Omental fat pad (tissue), 4 donors: ENCODE results near the gene SEMA5A. TPM values are rescaled to one million over a fixed set of nuclear protein-coding genes. Genes with fewer than 3 reads are reported as not detected.
A peak's percentile ranks its signal among the peaks of the same experiment; 100 is the strongest.

Source experiments
- ATAC-seq: fragments of 150-250 bp; one replicate; pipeline ENCODE4 v1.9.1; 2016; ENCODE audit warnings: mild to moderate bottlenecking, moderate library complexity; ENCODE audit not compliant: low FRiP score
- DNase-seq: peaks from one replicate; pipeline ENCODE4 v3.0.0-alpha.2; 2019; ENCODE audit warnings: low spot score
- total RNA-seq, 4 donors: library from RNA; depleted of rRNA; stranded (reverse); fragments of >200 nt; gene quantifications; one replicate each; pipeline ENCODE4 v1.1.0, GENCODE V29; 2016
- TF ChIP-seq, protein P1 (sequence below), 3 donors: fragments of 450-650 bp; IDR thresholded peaks; one replicate each; pipeline ENCODE4 v1.5.1; 2016 to 2017; ENCODE audit warnings: antibody characterized with exemption in 3 of 3, mild to moderate bottlenecking in 3 of 3, moderate library complexity in 2 of 3

SEMA5A gene
- total RNA-seq, 4 donors from 2014 or later = 6.3 to 60.2 (median 22.1) TPM

DNA sequence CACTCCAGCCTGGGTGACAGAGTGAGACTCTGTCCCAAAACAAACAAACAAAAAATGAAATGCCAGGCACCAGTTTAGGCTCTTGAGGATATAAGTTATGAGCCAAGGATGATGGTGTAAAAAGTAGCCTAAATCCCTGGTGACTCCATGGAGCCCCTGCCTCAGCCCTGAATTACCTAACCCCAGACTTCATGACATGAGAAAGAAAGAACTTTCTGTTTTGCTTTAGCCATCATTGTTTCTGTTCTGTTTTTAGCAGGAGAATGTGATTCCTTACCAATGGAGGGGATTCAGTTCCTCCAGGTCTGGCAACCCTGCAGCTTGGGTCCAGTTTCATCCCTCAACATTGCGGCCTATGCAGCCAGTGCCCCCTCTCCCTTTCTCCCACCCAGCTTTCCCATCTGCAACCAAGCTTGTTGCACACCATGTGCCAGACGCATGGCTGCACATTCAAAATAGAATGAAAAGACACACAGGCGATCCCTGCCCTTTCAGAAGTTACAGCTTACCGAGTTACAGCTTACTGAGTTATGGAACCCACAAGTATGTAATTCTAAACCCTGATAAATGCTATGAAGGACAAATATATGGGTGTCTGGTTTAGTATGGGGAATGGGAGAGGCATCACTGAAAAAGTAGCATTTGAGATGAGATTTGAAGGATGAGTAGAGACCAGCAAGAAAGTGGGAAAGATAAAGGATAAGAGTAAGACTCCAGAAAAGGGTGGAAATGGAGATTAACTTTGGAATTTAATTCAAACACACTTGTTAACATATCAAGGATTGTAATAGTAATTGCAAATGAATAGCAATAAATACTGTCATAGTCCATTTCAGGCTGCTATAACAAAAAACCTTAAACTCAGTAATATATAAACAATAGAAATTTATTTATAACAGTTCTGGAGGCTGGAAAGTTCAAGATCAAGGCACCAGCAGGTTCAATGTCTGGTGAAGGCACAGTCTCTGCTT is 6.0 kb upstream of the SEMA5A start:
- TF ChIP-seq, protein P1, sequence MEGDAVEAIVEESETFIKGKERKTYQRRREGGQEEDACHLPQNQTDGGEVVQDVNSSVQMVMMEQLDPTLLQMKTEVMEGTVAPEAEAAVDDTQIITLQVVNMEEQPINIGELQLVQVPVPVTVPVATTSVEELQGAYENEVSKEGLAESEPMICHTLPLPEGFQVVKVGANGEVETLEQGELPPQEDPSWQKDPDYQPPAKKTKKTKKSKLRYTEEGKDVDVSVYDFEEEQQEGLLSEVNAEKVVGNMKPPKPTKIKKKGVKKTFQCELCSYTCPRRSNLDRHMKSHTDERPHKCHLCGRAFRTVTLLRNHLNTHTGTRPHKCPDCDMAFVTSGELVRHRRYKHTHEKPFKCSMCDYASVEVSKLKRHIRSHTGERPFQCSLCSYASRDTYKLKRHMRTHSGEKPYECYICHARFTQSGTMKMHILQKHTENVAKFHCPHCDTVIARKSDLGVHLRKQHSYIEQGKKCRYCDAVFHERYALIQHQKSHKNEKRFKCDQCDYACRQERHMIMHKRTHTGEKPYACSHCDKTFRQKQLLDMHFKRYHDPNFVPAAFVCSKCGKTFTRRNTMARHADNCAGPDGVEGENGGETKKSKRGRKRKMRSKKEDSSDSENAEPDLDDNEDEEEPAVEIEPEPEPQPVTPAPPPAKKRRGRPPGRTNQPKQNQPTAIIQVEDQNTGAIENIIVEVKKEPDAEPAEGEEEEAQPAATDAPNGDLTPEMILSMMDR (IDR thresholded peaks at IDR 0.05) = no peak
- DNase-seq = no peak
- no peak for ATAC-seq

DNA sequence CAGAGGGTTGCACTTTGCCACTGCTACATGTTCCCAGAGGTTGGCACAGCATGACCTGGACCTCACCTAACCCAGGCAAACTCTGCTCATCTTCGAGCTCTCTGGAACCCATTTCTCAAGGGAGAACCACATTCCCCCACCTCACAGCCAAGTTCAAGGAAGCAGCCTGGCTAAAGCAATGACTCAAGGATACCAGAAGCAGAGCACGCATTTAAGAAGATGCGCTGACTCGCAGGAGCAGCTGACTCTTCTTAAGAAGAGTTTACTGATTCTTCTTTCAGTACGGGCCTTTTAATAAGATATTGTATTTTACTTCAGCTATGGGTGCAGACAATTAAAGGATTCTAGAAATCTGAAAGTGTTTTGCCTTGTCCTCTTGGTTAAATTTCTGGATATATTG is 4.1 kb upstream of the SEMA5A start:
- DNase-seq (no peak), ATAC-seq (no peak)
- TF ChIP-seq, protein P1 (IDR thresholded peaks at IDR 0.05) = no peak

DNA sequence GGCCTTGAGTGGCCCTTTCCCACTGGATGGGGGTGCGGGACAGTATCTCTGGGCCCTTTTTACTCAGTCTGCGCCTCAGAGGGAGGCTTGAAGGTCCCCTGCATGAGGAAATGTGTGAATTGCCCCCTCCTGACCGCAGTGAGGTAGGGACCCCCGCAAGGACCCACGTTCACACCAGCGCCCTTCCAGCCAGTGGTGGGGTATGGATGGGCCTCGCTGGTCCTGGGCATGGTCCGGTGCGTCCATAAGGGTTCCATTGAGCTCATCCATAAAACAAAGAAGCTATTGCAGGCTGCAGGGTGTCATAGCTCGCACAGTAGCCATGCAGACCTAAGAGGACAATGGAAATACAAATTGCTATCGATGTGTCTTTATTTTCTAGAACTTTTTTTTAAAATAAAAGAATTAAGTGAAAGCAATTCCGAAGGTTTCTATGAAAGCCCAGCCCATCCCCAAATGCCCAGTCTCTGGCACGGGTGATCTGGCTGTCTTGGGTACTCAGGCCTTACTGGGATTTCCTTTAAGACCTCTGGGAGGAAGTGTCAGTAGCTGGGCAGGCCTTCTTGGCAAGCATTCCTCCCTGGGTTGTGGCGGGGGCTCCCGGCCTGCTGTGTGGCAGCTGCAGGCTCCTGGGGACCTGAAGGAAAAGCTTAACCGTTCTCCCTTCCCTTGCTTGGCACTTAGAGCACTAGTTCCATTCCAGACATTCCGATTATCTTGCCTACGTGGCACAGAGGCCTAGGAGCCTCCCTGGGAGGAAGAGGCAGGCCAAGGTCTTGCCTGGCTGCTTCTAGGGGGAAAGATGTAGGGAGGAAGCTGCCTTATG is 1.5 kb upstream of the SEMA5A start:
- TF ChIP-seq, protein P1 (IDR thresholded peaks at IDR 0.05) = no peak
- DNase-seq (no peak), ATAC-seq (no peak)

DNA sequence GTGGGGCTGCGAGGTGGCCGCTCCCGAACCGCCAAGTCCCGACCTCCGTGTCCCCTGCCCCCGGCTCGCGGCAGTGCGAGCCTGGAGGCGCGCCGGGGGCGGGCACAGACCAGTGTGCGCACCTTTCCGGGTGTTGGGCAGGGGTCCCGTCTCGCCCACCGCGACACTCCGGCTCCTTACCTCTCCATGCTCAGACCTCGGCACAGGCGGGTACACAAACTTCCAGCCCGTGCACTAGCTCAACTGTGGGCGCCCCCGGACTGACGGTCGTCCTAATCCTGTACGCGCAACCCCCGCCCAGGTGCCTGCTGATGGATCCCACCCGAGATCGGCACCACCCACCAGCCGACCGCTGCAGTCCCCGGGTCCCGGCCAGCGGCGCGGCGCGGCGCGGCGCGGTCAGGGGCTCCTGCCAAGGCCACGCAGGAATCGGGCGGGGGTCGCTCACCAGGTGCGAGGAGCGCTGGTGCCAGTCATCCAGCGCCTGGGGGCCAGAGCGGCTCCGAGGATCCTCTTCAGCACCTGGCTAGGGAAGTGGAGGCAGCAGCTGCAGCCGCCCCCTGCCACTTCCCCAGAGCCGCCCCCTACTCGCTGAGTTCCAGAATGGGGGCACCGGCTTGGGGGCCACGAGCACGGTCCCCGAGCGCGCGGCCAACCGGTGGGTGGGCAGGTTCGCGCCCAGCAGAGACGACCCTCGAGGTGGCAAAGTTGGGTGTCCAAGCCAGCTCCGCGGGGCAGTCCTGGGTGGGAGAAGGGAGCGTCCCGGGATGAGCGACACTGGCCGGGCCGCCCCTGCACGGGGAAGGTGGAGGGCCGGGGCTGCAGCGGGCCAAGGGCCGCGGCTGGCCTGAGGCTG is 511 bp downstream of the SEMA5A start:
- TF ChIP-seq, protein P1 (IDR thresholded peaks at IDR 0.05) = no peak
- ATAC-seq (peak; percentile 3), DNase-seq (no peak)

DNA sequence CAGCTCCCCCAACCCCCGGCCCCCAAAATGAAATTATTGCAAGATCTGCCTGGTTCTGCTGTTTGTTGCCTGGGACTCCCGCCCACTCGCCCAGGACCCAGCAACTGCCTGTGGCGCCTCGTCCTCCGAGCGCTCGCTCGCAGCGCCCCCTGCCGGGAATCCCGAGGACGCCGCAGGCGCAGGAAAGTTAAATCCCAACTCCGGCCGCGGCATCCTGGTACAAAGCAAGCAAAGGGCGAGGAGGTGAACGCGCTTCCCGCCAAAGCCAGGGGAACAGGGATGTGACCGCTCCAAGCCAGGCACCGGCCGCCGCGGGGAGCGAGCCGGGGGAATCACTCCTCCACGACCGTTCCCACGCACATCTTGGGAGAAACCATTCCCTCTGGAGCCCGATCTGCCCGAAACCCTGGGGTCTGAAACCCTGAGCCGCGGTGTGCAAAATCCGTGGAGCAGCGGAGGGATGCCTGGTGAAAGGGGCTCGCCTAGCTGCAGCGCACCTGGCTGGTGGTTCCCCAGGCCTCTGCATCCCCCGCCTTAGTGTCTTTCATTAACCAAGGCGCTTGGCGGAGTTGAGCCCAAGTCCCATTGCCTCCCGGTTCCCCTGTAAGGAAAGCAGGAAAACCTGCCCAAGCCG is 1.3 kb downstream of the SEMA5A start:
- DNase-seq (peak; percentile 68), ATAC-seq (peak; percentile 73)
- TF ChIP-seq, protein P1 (IDR thresholded peaks at IDR 0.05) = peak in 1 of 3 donors; percentile 67

DNA sequence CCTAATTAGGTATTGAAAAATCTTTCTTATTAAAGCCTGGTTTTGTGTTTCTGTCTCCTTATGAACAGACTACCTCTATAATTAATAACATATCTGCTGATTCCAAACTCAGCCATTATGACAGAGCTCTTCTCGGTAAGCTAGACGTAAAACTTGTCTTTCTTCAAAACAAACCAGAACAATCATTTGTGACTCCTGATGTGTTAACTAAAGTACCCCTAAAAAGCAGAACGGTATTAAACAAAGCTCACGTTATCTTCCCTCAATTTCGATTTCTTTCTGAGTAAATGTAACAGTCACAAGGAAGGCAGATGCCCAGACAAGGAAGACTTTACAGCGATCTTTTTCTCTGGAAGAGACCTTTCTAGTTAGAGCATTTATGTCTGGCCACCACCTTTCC is 1.8 kb downstream of the SEMA5A start:
- DNase-seq (no peak), ATAC-seq (no peak)
- TF ChIP-seq, protein P1 (IDR thresholded peaks at IDR 0.05) = no peak
